ENCODE data around the gene VWA8.
"Not testable (repeated sequence)": the region's sequence is repeated elsewhere in the genome, so short reads cannot be mapped to it uniquely, and the experiment has no call there.

VWA8 gene

DNA sequence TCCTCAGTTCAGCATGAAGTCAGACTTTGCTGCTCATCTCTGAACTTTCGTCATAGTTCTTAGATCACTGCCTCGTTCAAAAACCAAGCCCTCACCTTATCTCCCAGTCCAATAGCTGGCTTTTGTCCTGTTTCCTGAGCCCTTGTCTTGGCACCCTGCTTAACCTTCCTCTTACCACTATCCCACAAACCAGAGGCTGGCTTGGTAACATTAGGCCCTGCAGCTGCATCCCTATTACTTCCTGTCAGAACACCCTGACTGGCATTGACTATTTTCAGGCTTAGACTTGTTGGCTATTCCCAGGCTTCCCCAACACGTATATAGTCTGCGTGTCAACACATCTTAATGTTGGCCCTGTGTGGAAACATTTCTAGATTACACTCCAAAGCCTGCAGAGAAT lies 172.4 kb downstream of the VWA8 start:
- DNase-seq = no peak

- DNase-seq = no peak
Observed at GRCh38 chr13:41785402-41786172, 175.3 kb downstream of the VWA8 start.

- DNase-seq = no peak
Observed at GRCh38 chr13:41782086-41782485, 178.8 kb downstream of the VWA8 start.

DNA sequence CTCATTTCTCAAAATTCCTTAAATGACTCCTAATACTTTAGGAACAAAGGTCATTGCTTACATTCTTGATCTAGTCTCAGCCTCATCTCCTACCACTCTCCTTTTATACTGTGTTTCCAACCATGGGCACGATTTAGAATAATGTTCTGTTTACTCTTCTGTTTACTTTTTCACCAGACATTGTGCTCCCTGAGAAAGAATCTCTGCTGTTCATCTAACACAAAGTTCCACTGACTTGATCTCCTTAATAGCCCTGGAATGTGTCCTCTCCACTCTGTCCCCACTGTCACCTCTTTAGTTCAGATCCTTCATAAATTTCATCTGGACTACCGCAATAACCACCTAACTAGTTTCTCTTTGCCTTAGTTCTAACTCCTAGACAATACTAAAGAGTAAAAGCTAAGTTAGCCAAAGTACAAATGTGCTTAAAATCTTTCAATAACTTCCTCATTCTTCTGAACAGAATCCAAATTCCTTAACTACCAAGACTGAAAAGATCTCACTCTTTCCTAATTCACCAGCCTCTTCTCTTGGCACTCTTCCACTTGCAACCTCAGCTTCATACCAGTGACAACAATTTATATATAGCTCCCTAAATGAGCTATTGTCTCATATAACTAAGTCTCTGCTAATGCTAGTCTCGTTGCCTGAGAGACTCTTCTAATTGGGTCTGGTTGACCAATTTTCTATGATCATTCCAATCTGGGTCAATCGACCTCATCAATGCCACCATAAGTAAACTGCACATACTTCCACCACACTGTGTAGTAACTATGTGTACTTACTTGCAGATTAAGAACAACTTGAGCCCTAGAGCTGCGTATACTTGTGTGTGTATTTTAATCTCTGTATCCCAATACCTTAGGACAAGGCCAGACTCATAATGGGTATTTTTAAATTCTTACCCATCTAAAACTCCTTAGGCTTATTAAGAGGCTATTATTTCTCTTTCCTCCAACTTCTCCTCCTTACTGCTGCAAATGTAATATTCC lies 179.9 kb downstream of the VWA8 start:
- DNase-seq = no peak

GRCh38 chr13:41775251-41775650 lies 185.7 kb downstream of the VWA8 start:
- no peak for DNase-seq

GRCh38 chr13:41774605-41775218 lies 186.2 kb downstream of the VWA8 start:
- DNase-seq = no peak

DNA sequence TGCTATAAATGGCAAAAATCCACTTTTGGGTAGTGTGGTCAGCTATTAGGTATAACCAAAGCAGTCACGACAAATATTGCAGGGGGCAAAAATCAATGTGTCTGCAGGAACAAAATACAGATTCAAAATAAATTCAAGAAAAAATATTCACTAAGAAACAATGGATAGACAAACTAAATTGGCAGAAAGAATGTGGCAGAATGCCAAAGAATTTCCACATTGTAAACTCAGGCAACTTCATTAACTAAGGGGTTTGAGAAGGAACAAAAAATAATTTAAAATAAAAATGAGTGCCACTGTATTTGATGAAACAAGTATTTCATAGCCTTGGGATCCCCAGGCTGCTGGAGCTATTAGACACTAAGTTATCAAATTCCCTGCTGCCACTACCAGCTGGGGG lies 193.1 kb downstream of the VWA8 start:
- no peak for DNase-seq

GRCh38 chr13:41766439-41766838 lies 194.5 kb downstream of the VWA8 start:
- DNase-seq = no peak

GRCh38 chr13:41765813-41766212 lies 195.1 kb downstream of the VWA8 start:
- no peak for DNase-seq

DNA sequence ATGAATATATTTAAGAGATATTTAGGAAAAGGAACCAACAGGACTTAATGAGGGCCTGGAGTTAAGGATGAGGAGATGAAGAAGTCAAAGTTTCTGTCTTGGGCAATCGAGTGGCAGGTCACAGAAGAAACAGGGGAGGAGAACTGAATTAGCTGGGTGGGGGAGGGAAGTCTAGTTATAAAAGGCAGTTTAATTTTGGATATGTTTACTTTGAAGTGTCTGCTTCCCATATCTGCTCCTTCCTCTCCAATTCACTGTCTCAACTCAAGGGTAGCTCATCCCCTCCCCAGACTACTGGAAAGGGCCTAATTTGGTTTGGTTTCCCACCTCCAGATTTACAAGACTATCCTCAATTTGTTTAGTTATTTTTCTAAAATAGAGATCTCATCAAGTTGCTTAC lies 195.9 kb downstream of the VWA8 start:
- no peak for DNase-seq

DNA sequence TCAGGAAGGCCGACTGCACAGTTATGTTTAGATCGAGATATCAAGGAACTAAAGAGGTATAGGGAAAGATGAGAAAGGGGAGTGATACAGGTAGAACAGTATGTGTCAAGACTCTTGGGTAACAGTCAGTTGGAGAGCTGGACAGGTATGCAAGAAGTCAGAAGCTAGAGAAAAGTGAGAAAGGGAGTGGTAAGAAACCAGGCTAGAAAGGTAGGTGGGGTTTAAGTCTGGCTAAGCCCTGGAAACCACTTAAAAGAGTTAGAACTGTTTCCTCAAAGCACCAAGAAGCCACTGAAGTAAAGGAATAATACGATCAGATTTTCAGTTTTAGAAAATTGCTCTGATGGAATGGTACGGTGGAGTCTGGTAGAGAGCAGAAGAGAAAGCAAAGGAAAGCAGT lies 196.4 kb downstream of the VWA8 start:
- DNase-seq = no peak

DNA sequence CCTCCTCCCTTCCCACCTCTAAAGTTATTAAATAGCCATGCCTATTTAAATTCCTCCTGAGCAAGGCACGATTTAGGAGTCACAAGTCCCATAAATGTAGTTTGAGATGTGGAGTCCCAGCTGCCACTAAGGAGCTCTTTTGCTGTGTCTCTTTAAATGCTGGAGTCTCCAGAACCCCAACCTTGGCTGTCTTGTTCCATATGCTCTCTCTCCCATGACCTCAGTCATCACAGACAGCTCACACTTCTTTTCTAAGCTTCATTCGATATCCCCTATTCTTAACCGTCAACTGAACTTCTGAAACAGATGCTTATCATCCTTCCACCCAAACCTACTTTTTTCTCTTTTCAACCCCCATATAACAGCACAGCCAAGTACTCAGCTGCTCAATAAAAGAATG lies 197.1 kb downstream of the VWA8 start:
- DNase-seq = no peak

GRCh38 chr13:41762796-41763195 lies 198.1 kb downstream of the VWA8 start:
- DNase-seq = no peak

DNA sequence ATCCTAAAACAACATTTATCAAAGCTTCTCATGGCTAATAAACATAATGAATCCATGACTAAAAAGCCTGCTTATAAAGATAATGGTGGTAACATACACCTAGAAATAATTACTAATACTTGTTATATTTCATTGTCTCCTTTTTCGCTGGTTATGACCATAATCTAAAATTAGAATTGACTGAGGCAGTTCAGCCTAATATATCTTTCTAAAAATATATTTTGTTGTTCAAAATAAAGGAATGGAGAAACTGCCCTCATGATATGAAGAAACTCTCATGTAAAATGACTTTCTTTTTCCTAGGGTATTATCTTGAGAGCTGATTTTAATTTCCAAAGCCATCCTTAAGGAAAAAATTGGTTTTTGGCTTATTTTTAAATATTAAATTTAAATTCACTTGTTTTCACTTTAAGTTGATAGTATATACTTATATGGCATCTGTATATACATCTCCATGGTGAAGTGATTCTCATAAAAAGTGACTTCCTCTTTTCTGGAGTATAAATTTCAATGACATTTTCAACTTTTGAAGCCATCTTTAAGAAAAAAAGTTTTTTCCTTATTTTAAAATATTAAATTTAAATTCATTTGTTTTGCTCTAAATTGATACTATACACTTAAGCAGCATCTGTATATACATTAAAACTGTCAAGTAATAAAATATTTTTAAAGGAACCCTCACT lies 204.6 kb downstream of the VWA8 start:
- no peak for DNase-seq

GRCh38 chr13:41751734-41752445 lies 209.0 kb downstream of the VWA8 start:
- no peak for DNase-seq

GRCh38 chr13:41751277-41751676 lies 209.6 kb downstream of the VWA8 start:
- no peak for DNase-seq

- no peak for DNase-seq
Observed at GRCh38 chr13:41746259-41746658, 214.7 kb downstream of the VWA8 start.

DNA sequence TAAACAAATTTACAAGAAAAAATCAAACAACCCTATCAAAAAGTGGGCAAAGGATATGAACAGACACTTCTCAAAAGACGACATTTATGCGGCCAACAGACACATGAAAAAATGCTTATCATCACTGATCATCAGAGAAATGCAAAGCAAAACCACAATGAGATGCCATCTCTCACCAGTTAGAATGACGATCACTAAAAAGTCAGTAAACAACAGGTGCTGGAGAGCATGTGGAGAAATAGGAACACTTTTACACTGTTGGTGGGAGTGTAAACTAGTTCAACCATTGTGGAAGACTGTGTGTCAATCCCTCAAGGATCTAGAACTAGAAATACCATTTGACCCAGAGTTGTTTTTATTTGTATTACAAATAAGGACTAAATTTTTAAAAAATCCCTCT lies 215.4 kb downstream of the VWA8 start:
- DNase-seq = not testable (repeated sequence)

DNA sequence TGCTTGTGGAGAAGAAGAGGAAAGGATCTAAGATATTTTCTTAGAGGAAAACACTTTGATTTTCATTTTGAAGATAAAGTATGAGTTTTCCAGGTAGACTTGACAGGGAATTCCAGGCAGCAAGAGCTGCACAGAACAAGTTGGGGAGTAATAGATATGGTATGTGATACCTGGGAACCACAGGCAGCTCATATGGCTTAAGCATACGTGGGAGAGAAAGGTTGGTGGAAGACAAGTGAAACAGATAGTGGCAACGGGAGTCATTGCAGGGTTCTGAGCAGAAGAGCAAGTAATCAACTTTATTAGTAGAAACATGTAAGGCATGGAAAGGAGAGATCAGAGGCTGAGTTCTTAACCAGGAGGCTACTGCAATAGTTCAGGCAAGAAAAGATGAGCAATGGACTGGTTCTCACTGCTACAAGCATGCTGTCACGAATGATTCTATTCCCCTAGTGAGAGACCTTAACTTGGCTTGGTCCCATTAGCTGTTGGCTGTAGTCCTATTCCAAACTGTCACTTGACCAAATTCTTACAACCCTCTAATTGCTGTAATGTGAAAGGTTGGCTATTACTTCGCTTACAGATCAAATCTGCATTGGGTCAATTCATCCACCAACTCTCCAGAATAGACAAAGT lies 217.9 kb downstream of the VWA8 start:
- no peak for DNase-seq

GRCh38 chr13:41740479-41740878 lies 220.4 kb downstream of the VWA8 start:
- no peak for DNase-seq

DNA sequence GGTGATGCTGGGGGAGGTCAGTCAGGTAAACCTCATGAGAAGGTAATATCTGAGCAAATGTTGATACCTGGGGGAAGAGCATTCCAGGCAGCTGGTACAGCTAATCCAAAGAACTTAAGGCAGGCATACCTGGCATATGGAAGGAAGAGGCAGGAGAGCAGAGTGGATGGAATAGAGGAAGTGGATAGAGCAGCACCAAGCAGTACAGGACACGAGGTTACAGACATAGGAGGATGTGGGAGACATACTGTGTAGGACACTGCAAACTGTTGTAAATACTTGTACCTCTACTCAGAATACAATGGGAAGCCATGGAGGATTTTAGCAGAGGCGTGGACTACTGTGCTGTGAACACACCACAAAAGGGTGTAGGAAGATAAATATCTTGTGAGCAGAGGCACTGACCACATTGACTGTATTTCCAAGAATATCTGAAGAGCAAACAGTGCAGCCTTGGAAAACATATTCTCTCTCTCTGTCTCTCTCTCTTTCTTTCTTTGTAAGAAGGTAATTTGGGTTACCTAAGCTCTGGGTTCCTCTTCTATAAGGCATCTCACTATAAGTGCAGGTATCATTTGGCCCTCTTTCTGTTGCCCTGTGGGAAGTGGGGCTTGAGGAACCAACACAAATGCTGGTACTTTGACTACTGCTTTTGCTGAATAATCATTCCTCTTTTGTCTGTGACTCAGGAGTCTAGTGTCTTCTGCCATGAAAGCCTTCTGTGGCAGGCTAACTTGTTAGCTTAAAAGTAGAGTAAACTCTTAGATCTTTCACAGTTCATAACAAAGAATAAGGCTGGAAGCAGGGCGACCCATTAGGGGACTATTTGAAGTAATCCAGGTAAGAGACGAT lies 238.0 kb downstream of the VWA8 start:
- DNase-seq = no peak
